ENCODE results near the gene KCNQ1.

The KCNQ1 gene

GRCh38 chr11:2766166-2766565, 321.4 kb downstream of the KCNQ1 start:
- no peak for DNase-seq (ENCODE audit: low spot score)

DNA sequence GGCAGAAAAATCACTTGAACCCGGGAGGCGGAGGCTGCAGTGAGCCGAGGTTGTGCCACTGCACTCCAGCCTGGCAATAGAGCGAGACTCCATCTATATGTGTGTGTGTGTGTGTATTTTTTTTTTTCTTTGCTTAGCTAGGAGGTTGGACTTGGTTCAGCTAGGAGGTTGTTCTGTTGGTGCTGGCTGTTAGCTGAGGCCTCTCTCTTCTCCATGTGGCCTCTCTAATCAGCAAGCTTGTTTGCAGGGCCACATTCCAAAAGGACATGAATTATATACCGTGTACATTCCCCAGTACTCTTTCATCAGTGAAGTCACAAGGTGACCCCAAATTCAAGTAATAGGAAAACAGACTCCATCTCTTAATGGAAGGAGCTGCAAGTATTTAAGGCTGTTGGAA, 322.3 kb downstream of the KCNQ1 start:
- DNase-seq (ENCODE audit: low spot score) = no peak

- no peak for DNase-seq (ENCODE audit: low spot score)
Measured at GRCh38 chr11:2767801-2768200, 323.0 kb downstream of the KCNQ1 start.

DNA sequence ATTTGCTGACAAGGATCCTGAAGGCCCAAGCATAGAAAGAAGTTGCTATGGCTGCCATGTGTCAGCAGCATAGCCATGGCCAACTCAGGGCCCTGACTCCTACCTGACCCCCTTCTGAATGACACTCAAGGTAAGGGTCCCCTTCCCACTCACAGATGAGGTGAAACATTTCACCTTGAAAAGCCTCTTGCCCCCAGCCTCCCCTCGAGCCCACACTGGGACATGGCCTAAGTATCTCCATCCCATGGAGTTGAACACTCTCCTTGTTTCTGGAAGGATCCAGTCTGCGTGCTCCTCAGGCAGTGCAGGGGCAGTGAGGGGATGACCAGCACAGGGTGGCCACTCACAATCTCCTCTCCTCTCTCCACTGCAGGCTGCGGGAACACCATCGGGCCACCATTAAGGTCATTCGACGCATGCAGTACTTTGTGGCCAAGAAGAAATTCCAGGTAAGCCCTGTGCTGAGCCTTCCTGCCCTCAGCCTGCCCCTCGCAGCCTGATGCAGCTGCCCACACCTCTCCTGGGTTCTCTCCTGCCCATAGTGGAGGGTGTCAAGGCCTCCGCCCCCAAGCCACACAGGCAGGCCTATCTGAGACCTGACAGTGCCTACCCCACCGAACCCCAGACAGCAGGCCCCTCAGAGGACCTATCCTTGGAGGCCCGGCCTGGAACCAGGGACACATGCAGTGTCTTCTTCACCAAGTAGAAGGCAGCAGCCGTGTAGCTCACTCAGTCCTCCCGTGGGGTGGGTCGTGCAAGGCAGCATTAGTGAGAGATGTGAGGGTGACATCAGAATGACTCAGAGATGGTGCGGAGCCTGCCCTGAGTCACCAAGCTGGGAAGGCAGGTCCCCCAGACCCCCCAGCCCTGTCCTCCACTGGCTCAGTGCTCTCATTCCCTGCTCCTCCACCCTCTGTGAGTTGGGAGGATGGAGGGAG, 323.9 kb downstream of the KCNQ1 start:
- DNase-seq (ENCODE audit: low spot score) = no peak

DNA sequence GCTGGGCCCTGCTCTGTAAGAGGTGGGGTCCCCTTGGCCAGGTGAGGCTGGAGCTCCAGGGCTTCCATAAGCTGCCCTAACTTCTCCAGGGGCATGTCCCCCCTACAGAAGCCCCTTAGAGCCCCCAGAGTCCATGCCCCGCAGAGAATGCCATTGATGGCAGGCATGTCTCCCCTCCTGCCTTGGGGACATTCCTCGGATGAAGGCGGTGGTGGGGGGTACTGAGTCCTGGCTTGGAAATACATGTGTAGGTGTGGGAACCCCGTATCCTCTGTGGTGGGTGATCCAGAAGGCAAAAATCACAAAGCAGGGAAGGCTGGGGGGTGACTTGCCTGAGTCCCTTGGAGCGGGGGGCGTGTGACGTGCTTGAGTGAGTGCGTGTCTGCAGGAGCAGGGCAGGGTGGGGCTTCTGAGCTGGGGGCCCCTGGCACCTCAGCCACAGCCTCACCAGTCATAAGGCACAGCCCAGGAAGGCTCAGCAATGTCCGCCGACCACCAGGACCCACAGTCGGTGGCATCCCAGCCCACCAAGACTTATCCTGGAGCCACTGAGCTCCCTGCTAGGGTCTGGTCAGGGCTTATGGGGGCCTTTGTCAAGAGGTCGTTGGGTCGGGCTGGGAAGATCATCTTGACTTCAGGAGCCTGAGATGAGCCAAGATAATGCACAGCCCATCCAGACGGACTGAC, 324.7 kb downstream of the KCNQ1 start:
- DNase-seq (ENCODE audit: low spot score) = no peak

- DNase-seq (ENCODE audit: low spot score) = no peak
Measured at GRCh38 chr11:2770096-2770751, 325.4 kb downstream of the KCNQ1 start.

DNA sequence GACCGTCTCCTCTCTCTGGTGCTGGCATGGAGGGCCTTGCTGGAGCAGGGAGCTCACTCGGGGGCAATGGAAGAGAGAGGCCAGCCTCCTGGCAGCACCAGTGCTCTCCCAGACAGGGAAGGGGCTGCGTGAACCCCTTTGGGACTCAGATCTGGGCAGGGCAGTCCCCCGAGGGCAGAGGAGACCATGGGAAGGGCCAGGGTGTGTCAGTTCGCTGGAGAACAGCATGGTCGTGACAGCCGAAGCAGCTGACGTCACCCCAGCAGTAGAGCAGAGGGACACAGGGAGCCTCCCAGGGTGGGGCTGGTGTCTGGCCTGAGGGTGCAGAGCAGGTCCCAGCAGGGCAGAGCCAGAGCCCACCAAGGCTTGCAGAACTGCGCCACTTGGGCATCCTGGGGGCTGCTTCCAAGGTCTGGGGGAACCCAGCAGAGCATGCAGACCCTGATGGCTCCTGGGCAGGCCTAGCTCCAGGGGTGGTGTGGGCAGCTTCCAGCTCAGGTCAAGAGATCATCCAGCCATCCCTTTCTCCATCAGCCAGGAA, 326.0 kb downstream of the KCNQ1 start:
- no peak for DNase-seq (ENCODE audit: low spot score)

GRCh38 chr11:2771758-2772466, 327.1 kb downstream of the KCNQ1 start:
- DNase-seq (ENCODE audit: low spot score) = no peak

- no peak for DNase-seq (ENCODE audit: low spot score)
Measured at GRCh38 chr11:2772544-2773031, 327.8 kb downstream of the KCNQ1 start.

- no peak for DNase-seq (ENCODE audit: low spot score)
Measured at GRCh38 chr11:2774173-2775082, 329.6 kb downstream of the KCNQ1 start.

DNA sequence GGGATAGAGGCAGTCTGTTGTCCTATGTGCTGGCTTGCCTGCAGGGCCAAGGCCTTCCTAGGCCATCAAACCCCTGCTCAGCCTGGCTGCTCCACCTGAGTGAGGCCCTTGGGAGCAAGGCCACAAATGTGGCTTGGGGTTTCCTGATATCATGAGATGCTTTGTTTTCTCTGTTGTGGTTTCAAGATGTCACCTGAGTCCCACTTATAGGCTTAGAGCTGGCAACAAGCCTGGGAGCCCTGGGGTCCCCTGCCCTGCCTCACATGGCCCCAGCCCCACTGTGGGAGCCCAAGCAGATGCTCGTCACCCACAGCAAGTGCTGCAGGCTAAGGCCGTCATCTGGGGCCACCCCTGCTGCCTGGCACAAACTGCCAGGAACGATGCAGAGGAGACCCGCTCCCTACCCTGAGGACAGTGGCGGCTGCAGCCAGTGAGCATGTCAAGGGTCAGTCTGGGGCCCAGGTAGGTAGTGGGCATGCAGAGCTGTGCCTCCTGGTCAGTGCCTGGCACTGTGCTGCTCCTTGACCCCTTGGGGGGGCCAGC, 330.3 kb downstream of the KCNQ1 start:
- DNase-seq (ENCODE audit: low spot score) = no peak

DNA sequence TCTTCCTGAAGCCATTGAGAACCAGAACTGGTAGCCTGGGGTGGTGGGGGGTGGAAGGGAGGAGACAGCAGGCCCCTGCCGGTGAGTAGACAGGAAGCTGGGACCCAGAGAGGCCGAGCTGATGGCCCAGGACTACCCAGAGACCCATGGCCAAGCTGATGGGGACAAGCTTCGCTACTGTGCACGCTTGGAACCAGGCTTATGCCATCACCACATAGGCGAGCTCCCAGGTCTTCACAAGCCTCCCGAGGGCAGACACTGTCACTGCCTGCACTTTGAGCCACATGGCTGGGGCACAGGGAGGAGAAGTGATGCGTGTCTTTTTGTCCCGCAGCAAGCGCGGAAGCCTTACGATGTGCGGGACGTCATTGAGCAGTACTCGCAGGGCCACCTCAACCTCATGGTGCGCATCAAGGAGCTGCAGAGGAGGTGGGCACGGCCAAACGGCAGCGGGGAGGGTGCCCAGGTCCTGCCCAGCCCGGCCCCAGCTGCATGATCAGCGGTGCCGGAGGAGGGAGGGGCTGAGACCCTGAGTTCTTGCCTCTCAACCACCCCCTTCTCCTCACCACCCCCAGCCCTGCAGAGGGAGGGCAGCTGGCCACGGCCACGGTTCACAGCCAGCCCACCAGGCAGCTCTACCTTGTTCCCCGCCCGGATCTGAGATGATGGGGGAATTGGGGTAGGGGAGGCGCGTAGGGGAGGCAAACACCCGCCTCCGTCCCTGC, 331.0 kb downstream of the KCNQ1 start:
- no peak for DNase-seq (ENCODE audit: low spot score)

GRCh38 chr11:2776351-2777061, 331.7 kb downstream of the KCNQ1 start:
- no peak for DNase-seq (ENCODE audit: low spot score)

- no peak for DNase-seq (ENCODE audit: low spot score)
Measured at GRCh38 chr11:2777386-2777785, 332.6 kb downstream of the KCNQ1 start.

- no peak for DNase-seq (ENCODE audit: low spot score)
Measured at GRCh38 chr11:2777871-2778629, 333.2 kb downstream of the KCNQ1 start.

DNA sequence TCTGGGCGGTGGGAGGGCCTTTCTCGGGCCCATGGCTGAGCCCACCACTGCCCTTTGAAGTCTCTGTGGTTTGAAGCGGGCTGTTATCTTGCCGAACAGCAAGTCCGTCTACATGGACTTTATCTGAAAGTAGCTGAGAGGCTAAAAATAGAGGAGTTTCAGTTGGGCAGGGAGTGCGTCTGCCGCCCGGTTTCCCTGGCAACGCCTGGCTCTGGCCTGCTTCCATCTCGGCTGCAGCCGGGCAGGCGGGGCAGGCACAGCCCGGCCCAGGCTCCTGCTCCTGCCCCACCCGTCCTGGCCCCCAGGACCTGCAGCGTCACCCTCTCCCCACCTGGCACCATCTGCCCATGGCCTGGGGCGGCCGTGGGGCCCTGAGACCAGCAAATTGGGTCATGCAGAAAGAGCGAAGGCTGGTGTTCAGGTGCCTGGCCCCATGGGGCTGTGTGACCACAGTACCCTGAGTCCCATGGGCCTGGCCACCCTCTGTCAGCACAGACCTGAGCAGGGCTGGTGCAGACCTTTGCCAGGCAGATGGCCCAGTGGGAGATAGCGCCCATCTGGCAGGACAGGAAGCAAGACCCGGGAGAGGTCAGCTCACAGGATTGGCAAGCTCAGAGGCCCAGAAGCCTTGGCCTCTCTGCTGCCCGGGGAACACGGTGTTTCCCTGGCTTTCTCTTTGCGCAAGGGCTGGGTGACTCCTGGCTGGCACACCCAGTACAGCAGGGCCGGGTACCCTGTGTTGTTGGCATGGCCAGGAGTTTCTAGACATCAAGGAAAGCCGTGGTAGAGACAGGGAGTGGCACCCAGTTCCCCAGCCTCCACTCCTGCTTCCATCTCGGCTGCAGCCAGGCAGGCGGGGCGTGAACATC, 334.1 kb downstream of the KCNQ1 start:
- DNase-seq (ENCODE audit: low spot score) = no peak

DNA sequence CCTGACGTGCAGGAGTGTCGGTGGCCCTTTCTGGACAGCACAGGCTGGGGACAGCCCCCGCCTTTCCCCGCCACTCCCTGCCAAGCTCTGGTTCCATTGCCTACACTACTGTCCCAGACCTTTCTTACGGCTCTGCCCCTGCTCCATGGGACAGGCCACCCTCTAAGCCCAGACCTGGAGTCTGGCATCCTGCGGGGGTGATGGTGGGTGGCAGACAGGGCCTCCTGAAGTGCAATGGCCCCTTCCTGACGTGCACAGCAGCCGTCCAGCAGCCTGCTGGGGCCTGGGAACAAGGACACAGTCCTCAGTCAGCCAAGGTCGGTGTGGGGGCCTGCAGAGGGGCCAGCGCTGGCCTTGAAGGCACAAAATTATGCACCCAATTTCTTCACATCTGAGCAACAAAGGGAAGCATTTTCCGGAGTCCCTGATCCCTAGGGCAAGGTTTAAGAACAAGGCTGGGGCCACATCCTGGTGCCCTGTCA, 334.7 kb downstream of the KCNQ1 start:
- DNase-seq (ENCODE audit: low spot score) = no peak

Data from CD4-positive, alpha-beta T cell treated with Interleukin-15 for 4 hours (primary cell).